ENCODE data around the gene TLK1. TPM values are rescaled to one million over a fixed set of nuclear protein-coding genes. Genes with fewer than 3 reads are reported as not detected.
A peak's percentile ranks its signal among the peaks of the same experiment; 100 is the strongest.

The TLK1 gene
- total and polyA plus RNA-seq, 4 donors, result 8.5 to 54.4 (median 27.3) TPM

- DNase-seq (peak in 2 of 3 donors; percentile 23 to 48), ATAC-seq (ENCODE audit: insufficient read depth, low FRiP score) (peak; percentile 37)
- Histone ChIP-seq H3K27me3 (ENCODE audit: control insufficient read depth in 3 of 3, insufficient read depth in 3 of 3, low read length in 2 of 3) (no peaks in the 10 kb centered on the region), H3K4me3 (no peak overlapping the region), H3K4me1 (ENCODE audit: control insufficient read depth in 5 of 5, insufficient read depth in 5 of 5, low read length in 5 of 5) (peaks cover 0 to 5% (median 0%) of the 10 kb centered on the region in 5 donors), H3K27ac (ENCODE audit: low read depth in 1 of 2, low read length in 1 of 2) (peak overlapping the region in 1 of 2 donors; percentile 9), H3K36me3 (ENCODE audit: control insufficient read depth in 4 of 4, insufficient read depth in 4 of 4, low read length in 4 of 4) (no peaks in the 10 kb centered on the region), H3K9me3 (ENCODE audit: control insufficient read depth in 4 of 4, insufficient read depth in 3 of 4, low read length in 3 of 4) (no peaks in the 10 kb centered on the region), H3K9ac (ENCODE audit: insufficient read depth in 1 of 2, low read length in 2 of 2) (no peak overlapping the region)
- 15 to 31% methylated on average over 1 of the region's 1 CpG for WGBS, 2 donors
- TF ChIP-seq, protein P1, sequence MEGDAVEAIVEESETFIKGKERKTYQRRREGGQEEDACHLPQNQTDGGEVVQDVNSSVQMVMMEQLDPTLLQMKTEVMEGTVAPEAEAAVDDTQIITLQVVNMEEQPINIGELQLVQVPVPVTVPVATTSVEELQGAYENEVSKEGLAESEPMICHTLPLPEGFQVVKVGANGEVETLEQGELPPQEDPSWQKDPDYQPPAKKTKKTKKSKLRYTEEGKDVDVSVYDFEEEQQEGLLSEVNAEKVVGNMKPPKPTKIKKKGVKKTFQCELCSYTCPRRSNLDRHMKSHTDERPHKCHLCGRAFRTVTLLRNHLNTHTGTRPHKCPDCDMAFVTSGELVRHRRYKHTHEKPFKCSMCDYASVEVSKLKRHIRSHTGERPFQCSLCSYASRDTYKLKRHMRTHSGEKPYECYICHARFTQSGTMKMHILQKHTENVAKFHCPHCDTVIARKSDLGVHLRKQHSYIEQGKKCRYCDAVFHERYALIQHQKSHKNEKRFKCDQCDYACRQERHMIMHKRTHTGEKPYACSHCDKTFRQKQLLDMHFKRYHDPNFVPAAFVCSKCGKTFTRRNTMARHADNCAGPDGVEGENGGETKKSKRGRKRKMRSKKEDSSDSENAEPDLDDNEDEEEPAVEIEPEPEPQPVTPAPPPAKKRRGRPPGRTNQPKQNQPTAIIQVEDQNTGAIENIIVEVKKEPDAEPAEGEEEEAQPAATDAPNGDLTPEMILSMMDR (IDR thresholded peaks at IDR 0.05; ENCODE audit: control extremely low read depth, extremely low read depth), result no peak
Measured at GRCh38 chr2:171146633-171147032, 14.1 kb downstream of the TLK1 start.

DNA sequence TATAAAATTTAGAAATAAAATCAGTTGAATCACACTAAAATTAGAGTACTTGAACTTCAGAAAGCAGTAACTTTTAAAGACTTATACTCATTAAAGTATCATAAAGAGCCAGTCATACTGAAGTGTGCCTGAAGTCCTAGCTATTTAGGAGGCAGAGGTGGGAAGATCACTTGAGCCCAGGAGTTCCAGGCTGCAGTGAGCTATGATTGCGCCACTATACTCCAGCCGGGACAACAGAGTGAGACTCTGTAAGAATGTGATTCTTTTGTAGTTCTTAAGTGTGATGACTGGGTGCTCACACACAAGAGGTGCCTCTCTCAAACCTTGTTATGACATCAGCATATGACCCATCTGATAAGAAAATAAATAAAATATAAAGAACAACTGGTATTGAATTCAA is 14.6 kb downstream of the TLK1 start:
- Histone ChIP-seq H3K9ac (ENCODE audit: insufficient read depth in 1 of 2, low read length in 2 of 2) (no peak overlapping the region), H3K4me3 (no peak overlapping the region), H3K9me3 (ENCODE audit: control insufficient read depth in 4 of 4, insufficient read depth in 3 of 4, low read length in 3 of 4) (no peaks in the 10 kb centered on the region), H3K4me1 (ENCODE audit: control insufficient read depth in 5 of 5, insufficient read depth in 5 of 5, low read length in 5 of 5) (peaks cover 0 to 10% (median 0%) of the 10 kb centered on the region in 5 donors), H3K27me3 (ENCODE audit: control insufficient read depth in 3 of 3, insufficient read depth in 3 of 3, low read length in 2 of 3) (no peaks in the 10 kb centered on the region), H3K27ac (ENCODE audit: low read depth in 1 of 2, low read length in 1 of 2) (no peak overlapping the region), H3K36me3 (ENCODE audit: control insufficient read depth in 4 of 4, insufficient read depth in 4 of 4, low read length in 4 of 4) (no peaks in the 10 kb centered on the region)
- ATAC-seq (ENCODE audit: insufficient read depth, low FRiP score) (peak; percentile 31), DNase-seq (no peak)
- TF ChIP-seq, protein P1 (IDR thresholded peaks at IDR 0.05; ENCODE audit: control extremely low read depth, extremely low read depth), result no peak
- WGBS, 2 donors, result 60 to 75% methylated on average over 2 of the region's 2 CpGs

DNA sequence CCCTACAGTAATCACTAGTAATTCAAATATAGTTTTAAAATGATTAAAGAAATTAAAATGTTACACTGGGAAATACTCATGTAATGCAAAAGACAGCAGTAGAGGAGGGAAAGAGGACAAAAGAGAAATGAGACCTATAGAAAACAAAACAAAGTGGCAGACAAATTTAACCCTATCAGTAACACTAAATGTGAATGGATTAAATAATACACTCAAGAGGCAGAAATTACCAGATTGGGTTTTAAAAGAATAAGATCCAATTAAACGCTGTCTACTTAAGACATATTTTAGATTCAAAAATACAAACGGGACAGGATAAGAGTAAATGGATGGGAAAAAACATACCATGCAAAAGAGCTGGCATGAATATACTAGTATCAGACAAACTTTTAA is 17.0 kb downstream of the TLK1 start:
- Histone ChIP-seq H3K36me3 (ENCODE audit: control insufficient read depth in 4 of 4, insufficient read depth in 4 of 4, low read length in 4 of 4) (no peaks in the 10 kb centered on the region), H3K4me3 (no peak overlapping the region), H3K4me1 (ENCODE audit: control insufficient read depth in 5 of 5, insufficient read depth in 5 of 5, low read length in 5 of 5) (peaks cover 0 to 10% (median 0%) of the 10 kb centered on the region in 5 donors), H3K9ac (ENCODE audit: insufficient read depth in 1 of 2, low read length in 2 of 2) (no peak overlapping the region), H3K9me3 (ENCODE audit: control insufficient read depth in 4 of 4, insufficient read depth in 3 of 4, low read length in 3 of 4) (no peaks in the 10 kb centered on the region), H3K27ac (ENCODE audit: low read depth in 1 of 2, low read length in 1 of 2) (no peak overlapping the region), H3K27me3 (ENCODE audit: control insufficient read depth in 3 of 3, insufficient read depth in 3 of 3, low read length in 2 of 3) (no peaks in the 10 kb centered on the region)
- 93 to 97% methylated on average over 2 of the region's 2 CpGs for WGBS, 2 donors
- ATAC-seq (ENCODE audit: insufficient read depth, low FRiP score), result no peak
- TF ChIP-seq, protein P1 (IDR thresholded peaks at IDR 0.05; ENCODE audit: control extremely low read depth, extremely low read depth), result no peak
- no peak for DNase-seq

DNA sequence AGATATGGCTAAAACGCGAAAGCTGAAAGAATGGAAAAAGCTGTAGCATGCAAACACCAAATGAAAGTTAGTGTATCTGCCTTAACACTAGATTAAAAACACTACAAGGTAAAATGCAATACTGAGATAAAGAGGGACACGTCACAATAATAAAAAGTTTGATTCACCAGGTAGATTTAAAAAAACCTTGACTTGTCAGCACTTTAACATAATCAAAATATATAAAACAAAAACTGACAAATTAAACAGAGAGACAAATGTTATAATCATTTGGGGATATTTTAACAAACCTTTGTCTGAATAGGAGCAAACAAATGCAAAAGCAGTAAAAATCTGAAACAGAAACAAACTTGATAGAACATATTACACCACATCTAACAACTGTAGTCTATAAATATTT is 18.3 kb downstream of the TLK1 start:
- DNase-seq (no peak), ATAC-seq (ENCODE audit: insufficient read depth, low FRiP score) (no peak)
- WGBS, 2 donors, result 94 to 95% methylated on average over 3 of the region's 3 CpGs

More for the DNA sequence above, 18.3 kb downstream of the TLK1 start:
- no peaks in the 10 kb centered on the region for H3K9me3 ChIP-seq (ENCODE audit: control insufficient read depth in 4 of 4, insufficient read depth in 3 of 4, low read length in 3 of 4)
- H3K27ac ChIP-seq (ENCODE audit: low read depth in 1 of 2, low read length in 1 of 2), result no peak overlapping the region
- H3K36me3 ChIP-seq (ENCODE audit: control insufficient read depth in 4 of 4, insufficient read depth in 4 of 4, low read length in 4 of 4), result no peaks in the 10 kb centered on the region
- no peak overlapping the region for H3K9ac ChIP-seq (ENCODE audit: insufficient read depth in 1 of 2, low read length in 2 of 2)
- no peaks in the 10 kb centered on the region for H3K27me3 ChIP-seq (ENCODE audit: control insufficient read depth in 3 of 3, insufficient read depth in 3 of 3, low read length in 2 of 3)
- H3K4me3 ChIP-seq, result no peak overlapping the region
- TF ChIP-seq, protein P1 (IDR thresholded peaks at IDR 0.05; ENCODE audit: control extremely low read depth, extremely low read depth), result no peak
- peaks cover 0 to 10% (median 0%) of the 10 kb centered on the region in 5 donors for H3K4me1 ChIP-seq (ENCODE audit: control insufficient read depth in 5 of 5, insufficient read depth in 5 of 5, low read length in 5 of 5)

Measured in lung (tissue), 12 donors.